ENCODE results near the gene CMKLR1.

CMKLR1 gene

GRCh38 chr12:108315486-108316105, 23.5 kb downstream of the CMKLR1 start:
- DNase-seq = no peak

DNA sequence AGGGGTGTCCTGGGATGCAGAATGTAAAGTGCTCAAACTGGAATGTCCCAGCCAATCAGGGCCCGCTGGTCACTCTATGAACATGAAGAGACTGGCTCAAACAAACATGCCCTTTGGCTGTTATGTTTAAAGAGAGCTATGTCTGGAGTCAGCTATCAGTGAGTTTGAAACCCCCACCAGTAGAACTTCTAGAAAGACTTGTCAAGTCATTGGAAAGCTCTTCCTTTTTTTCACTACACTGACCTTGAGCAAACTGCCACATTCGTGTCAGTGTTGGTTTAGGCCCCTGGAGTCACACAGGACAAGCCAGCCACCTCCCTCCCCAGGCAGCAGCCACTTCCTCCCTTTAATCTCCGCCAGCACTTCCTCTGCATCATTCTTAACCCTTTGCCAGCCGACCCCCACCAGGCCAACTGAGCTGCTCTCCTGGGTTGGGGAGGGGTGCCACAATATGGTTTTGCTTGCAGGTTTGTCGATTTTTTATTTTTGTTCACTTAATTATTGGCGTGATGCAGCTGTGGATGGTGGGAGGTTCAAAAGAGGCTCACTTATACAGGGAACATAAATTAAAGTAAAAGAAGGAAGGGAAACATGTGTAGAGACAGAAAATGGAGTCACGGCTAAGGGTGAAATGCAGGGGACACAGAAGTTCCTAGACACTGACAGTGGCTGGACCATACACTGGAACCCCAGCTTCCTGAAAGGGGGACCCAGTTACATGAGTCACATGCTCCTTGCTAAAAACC, 25.3 kb downstream of the CMKLR1 start:
- DNase-seq = no peak

DNA sequence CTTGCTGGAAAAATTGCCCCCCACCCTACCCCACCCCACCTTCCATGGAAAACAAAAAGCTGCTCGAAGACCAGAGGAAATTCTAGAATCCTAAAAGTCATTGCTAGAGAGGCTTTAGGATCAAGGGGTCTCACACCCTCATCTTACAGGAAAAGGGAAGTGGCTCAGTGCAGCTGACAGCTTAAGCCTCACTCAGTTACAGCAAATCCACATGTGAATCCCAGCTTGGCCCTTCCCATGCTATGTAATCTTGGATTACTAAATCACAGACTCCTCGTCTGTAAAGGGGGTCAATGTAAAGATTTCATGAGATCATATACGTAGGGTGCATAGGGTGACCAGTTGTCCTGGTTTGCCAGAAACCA, 25.9 kb downstream of the CMKLR1 start:
- DNase-seq = no peak

DNA sequence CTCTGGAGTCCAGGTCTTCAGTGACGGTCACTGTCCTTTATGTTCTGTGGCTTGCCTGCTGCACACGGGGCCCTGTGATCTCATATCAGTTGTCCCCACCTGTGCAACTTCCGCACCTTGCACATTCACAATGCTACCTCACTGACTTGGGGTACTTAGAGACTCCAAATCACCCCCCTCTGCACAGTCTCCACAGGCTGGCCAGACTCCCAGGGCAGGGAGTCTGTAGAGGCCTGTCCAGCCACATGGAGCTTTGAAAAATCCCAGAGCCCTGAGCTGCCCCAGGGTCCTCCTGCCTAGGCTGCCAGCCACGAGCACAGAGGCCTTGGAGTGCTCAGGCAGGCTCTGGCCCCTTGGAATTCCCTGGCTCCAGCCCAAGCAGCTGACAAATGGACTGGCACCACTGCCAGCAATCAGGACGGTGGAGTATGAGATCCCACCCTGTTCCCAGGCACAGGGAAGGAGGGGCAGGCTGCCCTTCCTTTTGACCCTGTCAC, 26.4 kb downstream of the CMKLR1 start:
- no peak for DNase-seq

GRCh38 chr12:108312073-108312659, 26.9 kb downstream of the CMKLR1 start:
- DNase-seq = no peak

DNA sequence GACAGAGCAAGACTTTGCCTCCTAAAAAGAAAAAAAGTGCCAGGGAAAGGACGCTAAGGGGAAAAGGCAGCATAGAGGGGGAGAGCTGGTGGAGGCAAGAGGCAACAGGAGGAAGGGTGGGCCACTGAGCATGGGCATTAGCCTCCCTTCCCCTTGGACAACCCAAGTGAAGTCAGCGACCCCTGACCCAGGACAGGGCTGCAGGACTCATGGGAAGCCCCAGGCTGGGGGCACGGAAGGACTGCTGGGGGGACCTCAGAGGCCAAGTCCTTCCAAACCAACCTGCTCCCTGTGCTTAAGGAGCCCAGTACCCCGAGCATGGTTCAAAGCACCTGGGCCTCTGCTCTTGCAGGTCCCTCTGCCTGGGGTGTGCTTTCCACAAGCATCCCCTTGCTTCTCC, 27.5 kb downstream of the CMKLR1 start:
- no peak for DNase-seq

- DNase-seq = no peak
Measured at GRCh38 chr12:108310489-108310888, 28.6 kb downstream of the CMKLR1 start.

GRCh38 chr12:108309674-108310312, 29.3 kb downstream of the CMKLR1 start:
- DNase-seq = no peak

GRCh38 chr12:108308395-108309085, 30.6 kb downstream of the CMKLR1 start:
- DNase-seq = no peak

GRCh38 chr12:108307006-108307405, 32.1 kb downstream of the CMKLR1 start:
- DNase-seq = no peak

GRCh38 chr12:108306506-108306905, 32.6 kb downstream of the CMKLR1 start:
- DNase-seq = no peak

DNA sequence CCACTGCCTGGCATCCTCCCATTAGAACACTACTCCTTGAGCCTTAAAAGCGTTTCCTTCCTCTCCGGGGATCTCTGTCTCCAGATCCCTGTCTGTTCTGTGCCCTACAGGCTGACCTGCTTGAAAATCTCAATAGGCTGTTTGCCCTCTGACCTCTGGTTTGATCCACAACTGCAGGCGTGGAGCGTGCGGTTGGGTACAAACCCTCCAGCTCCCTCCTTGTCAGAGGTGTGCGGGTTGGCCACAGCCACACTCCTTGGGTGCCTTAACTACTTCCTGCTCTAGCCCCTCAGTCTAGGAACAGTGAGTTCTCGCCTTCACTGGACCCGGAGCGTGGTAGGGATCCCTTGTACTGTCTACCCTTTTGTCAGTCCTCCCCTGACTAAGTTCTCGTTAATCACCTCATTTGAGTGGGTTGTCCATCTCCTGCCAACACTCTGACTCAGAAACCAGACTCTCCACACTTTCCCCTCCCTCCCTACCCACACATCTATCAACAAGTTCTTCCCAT, 33.1 kb downstream of the CMKLR1 start:
- no peak for DNase-seq

DNA sequence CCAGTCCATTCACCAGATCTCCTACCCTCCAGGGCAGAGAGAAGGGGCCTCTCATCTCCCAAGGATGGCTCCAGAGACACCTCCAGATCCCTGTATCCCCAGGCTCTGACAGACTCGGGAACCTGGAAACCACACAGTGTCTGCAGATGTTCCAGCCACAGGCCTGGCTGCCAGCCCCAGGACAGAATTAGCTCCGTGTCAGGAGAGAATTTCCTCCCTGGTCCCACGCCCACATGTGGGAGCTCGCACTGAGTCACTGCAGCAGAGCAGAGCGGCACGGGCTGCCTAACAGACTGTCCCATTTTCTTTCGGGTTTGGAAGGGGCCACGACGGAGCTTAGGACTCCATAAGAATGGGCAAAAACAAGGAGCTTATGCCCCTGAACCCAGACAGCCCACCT, 33.6 kb downstream of the CMKLR1 start:
- DNase-seq = no peak

GRCh38 chr12:108304633-108305032, 34.5 kb downstream of the CMKLR1 start:
- DNase-seq = no peak

DNA sequence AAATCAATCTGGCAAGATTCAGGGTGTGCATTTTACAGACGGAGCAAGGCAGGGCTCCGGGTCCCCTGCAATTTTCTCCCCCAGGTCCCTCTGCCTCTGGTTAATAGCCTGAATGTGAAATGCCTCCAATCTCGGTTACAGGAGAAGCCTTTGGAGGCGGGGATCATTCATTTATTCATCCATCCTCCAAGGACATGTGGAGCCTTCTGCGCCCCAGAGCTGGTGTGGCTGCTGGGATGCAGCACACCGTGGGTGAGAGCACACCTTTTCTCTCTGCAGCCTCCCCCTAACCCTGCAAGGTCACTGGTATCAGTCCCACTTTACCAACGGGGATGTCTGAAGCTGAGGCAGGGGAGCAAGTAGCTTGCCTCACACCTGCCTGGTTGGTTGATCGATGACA, 35.4 kb downstream of the CMKLR1 start:
- no peak for DNase-seq

DNA sequence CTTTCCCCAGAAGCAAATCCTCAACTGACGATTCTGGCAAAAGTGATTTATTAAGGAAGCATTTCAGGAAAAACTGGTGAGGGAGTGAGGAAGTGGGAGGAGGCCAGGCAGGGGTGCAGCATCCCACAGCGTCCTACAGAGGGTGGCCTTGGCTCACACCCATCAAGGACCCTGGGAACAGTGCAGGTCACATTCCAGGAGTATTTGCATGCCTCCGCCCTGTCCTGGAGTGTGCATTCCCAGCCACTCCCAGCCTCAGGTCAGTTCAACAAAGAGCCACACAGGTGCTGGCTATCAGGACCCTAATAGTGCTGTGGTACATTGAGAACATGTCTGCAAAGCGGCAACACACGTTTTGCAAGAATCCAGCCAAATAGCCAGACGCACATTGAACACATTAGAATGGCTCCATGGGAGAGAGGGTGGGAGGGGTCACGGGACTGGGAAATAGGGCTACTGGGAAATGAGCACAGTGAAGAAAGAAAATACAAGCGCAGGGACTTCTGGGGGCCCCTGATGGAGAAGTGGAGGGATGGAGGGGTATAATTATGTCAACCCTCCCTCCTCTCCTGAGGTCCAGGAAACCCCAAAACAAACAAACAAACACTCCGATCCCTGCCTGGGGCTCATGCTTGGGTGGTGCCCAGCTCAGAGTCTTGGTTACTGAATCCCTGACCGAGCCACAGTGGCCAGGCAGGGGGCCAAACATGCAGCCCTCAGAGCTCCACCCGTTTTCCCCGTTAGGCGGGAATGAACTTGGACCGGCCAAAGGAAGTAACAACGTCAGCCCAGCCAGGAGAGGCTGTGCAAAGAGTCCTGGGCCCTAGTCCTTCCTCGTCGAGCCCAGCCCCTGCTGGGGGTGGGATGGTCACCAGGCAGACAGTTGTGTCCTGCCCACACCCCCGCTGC, 36.5 kb downstream of the CMKLR1 start:
- no peak for DNase-seq

- DNase-seq = no peak
Measured at GRCh38 chr12:108302016-108302402, 37.1 kb downstream of the CMKLR1 start.

DNA sequence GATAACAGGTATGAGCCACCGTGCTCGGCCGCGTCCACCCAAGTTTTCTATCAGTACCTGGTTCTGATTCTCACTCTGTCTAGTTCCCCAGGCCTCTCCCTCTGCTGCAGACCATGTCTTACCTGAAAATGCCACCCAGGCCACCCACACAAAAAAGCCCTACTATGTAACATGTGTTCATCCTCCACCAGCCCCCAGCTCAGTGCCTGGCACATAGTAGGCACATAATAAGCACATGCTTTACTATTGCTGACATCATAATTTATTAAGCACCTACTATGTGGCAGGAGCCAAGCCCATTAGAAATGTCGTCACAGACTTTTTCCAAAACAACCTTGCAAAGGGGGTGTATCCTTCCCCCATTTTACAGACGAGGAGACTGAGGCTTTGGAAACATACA, 37.8 kb downstream of the CMKLR1 start:
- no peak for DNase-seq

GRCh38 chr12:108299980-108300696, 39.0 kb downstream of the CMKLR1 start:
- DNase-seq = no peak

DNA sequence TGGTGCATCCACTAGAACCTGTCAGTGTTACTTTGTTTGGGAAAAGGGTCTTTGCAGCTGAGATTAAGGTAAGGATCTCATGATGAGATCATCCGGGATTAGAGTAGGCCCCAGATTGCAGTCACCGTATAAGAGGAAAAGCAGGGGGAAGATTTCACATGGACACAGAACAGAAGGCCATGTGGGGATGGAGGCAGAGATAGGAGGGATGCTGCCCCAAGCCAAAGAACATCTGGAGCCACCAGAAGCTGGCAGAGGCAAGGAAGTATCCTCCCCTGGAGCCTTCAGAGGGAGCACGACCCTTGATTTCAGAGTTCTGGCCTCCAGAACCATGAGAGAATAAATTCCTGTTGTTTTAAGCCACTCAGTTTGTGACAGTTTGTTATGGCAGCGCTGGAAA, 39.6 kb downstream of the CMKLR1 start:
- DNase-seq = no peak

- DNase-seq = no peak
Measured at GRCh38 chr12:108298761-108299275, 40.3 kb downstream of the CMKLR1 start.

Data from stimulated activated CD4-positive, alpha-beta T cell treated with anti-CD3 and anti-CD28 coated beads, Interleukin-4, amount 100 ng/mL, for 1 hour (primary cell).